Endothelial cell of umbilical vein (primary cell): ENCODE results near the gene IPO13. TPM values are rescaled to one million over a fixed set of nuclear protein-coding genes. Genes with fewer than 3 reads are reported as not detected.

Source experiments
- BruUV-seq: library from RNA; stranded (reverse); fragments of 400-500 nt; replicated peaks from 2 replicates; lab custom pipeline; 2021; lab: Mats Ljungman, UMichigan
- CTCF ChIA-PET: fragments of 300-600, 350-600 bp; sonication (Branson Sonifier 250); formaldehyde crosslinking; loops from one replicate; lab custom pipeline; 2021; ENCODE audit warnings: antibody characterized with exemption, inconsistent platforms; lab: Charles Lee
- POLR2A ChIA-PET: fragments of 300-600, 350-600 bp; sonication (Branson Sonifier 250); formaldehyde crosslinking; loops from one replicate; lab custom pipeline; 2021; ENCODE audit warnings: antibody characterized with exemption, inconsistent platforms; lab: Charles Lee
- DNase-seq: peaks from one replicate; pipeline ENCODE4 v3.0.0-alpha.2; 2011; ENCODE audit warnings: low read depth, low spot score
- FAIRE-seq: peaks from 2 replicates; lab custom pipeline; 2011; peaks lifted over from hg19 to GRCh38; lab: Jason Lieb, UNC
- H2AFZ ChIP-seq: 2 replicates; pipeline ENCODE4 v1.6.0; 2012; ENCODE audit warnings: low read depth, low read length, control low read depth, inconsistent platforms
- H3K27ac ChIP-seq: 2 replicates; pipeline ENCODE4 v1.5.1; 2011; ENCODE audit warnings: low read depth, mild to moderate bottlenecking, control low read depth, low read length, moderate library complexity; ENCODE audit not compliant: insufficient read depth
- H3K27me3 ChIP-seq, 2 experiments: 2 replicates each; pipeline versions ENCODE4 v1.6.0 to v1.6.1; 2011; ENCODE audit warnings: low read length in 2 of 2, mixed read lengths in 1 of 2; ENCODE audit not compliant: control insufficient read depth in 2 of 2, insufficient read depth in 2 of 2
- H3K36me3 ChIP-seq, 2 experiments: 2 replicates in 1 of 2; 3 replicates in 1 of 2; pipeline ENCODE4 v1.5.1; 2011; ENCODE audit warnings: low read length in 2 of 2, mild to moderate bottlenecking in 1 of 2, moderate library complexity in 1 of 2; ENCODE audit not compliant: control insufficient read depth in 2 of 2, insufficient read depth in 2 of 2; ENCODE audit errors: extremely low read depth in 1 of 2
- H3K4me1 ChIP-seq: 3 replicates; pipeline ENCODE4 v1.5.1; 2011; ENCODE audit warnings: mild to moderate bottlenecking, low read length; ENCODE audit not compliant: control insufficient read depth, insufficient read depth; ENCODE audit errors: extremely low read depth
- H3K4me2 ChIP-seq: 2 replicates; pipeline ENCODE4 v1.6.1; 2011; ENCODE audit warnings: low read length, control low read depth, mixed read lengths; ENCODE audit not compliant: insufficient read depth
- H3K4me3 ChIP-seq, 3 experiments: fragments of 200-600 bp in 1 of 3; sonication (generic), shearing (Covaris generic) in 1 of 3; replicated peaks in 1 of 3; 2 replicates each; pipeline ENCODE4 v1.5.1; 2011 to 2016; ENCODE audit warnings: control low read depth in 3 of 3, low read length in 3 of 3, mild to moderate bottlenecking in 2 of 3, inconsistent platforms in 1 of 3, low read depth in 1 of 3, moderate library complexity in 1 of 3; ENCODE audit not compliant: insufficient read depth in 1 of 3
- H3K79me2 ChIP-seq: 2 replicates; pipeline ENCODE4 v1.6.0; 2012; ENCODE audit warnings: low read length, inconsistent platforms; ENCODE audit not compliant: control insufficient read depth, insufficient read depth
- H3K9ac ChIP-seq: replicated peaks from 2 replicates; pipeline ENCODE3; 2011; ENCODE audit warnings: low read length, control low read depth; ENCODE audit not compliant: insufficient read depth; ENCODE audit errors: extremely low read depth
- H3K9me1 ChIP-seq: replicated peaks from 3 replicates; pipeline ENCODE4 v1.6.0; 2011; ENCODE audit warnings: mild to moderate bottlenecking, low read length; ENCODE audit not compliant: control insufficient read depth, insufficient read depth; ENCODE audit errors: extremely low read depth
- H3K9me3 ChIP-seq: replicated peaks from 2 replicates; pipeline ENCODE4 v1.5.1; 2012; ENCODE audit warnings: low read length, inconsistent platforms; ENCODE audit not compliant: control insufficient read depth, insufficient read depth
- H4K20me1 ChIP-seq: replicated peaks from 2 replicates; pipeline ENCODE3; 2011; ENCODE audit warnings: mild to moderate bottlenecking, low read length; ENCODE audit not compliant: control insufficient read depth, insufficient read depth; ENCODE audit errors: extremely low read depth
- EZH2 ChIP-seq: IDR thresholded peaks from 2 replicates; pipeline ENCODE4 v1.6.1; 2012; ENCODE audit warnings: borderline replicate concordance, low read depth, mild to moderate bottlenecking, moderate library complexity, low read length, inconsistent platforms; ENCODE audit not compliant: severe bottlenecking
- FOS ChIP-seq: IDR thresholded peaks from 2 replicates; pipeline ENCODE4 v1.6.1; 2011; ENCODE audit warnings: mild to moderate bottlenecking, low read length, moderate library complexity, borderline replicate concordance; ENCODE audit not compliant: insufficient read depth
- GATA2 ChIP-seq: IDR thresholded peaks from 2 replicates; pipeline ENCODE4 v1.7.0; 2011; ENCODE audit warnings: low read depth, mild to moderate bottlenecking, moderate library complexity, mixed read lengths, low read length; ENCODE audit not compliant: insufficient read length, insufficient read depth
- JUN ChIP-seq: IDR thresholded peaks from 2 replicates; pipeline ENCODE4 v1.6.1; 2011; ENCODE audit warnings: borderline replicate concordance, low read depth; ENCODE audit not compliant: insufficient read length, insufficient read depth
- MYC ChIP-seq: IDR thresholded peaks from one replicate; pipeline ENCODE4 v1.6.1; 2011; ENCODE audit warnings: mild to moderate bottlenecking, low read depth, low read length
- POLR2A ChIP-seq: IDR thresholded peaks from 2 replicates; pipeline ENCODE4 v1.6.1; 2012; ENCODE audit warnings: low read depth, mild to moderate bottlenecking, control low read depth, low read length
- dilution Hi-C: fragments of 300-500 bp; cut with MboI; formaldehyde crosslinking; loops from one replicate; pipeline ENCODE4 v1.15.0; 2019; ENCODE audit warnings: low sequenced_read_pairs; ENCODE audit not compliant: extremely low pct_ligation_motif_present
- intact Hi-C: fragments of 100-400 bp; cut with micrococcal nuclease; formaldehyde crosslinking; loops from one replicate; pipeline ENCODE4 v1.10.0; 2022
- polyA plus RNA-seq, 4 experiments: library from polyadenylated mRNA; depleted of rRNA in 3 of 4; stranded (reverse) in 3 of 4; unstranded in 1 of 4; fragments of >200 nt; gene quantifications; 2 replicates each; pipeline versions ENCODE4 v1.2.1 to v1.2.3, GENCODE V29; 2011 to 2012; ENCODE audit warnings: missing spikeins in 1 of 4
- total RNA-seq: library from RNA; stranded (reverse); gene quantifications from 2 replicates; pipeline ENCODE4 v1.2.3, GENCODE V29; 2021
- TF ChIP-seq, protein P1 (sequence below), 2 donors: IDR thresholded peaks; 1 replicate in 1 of 2; 2 replicates in 1 of 2; pipeline ENCODE4 v1.5.1; 2011; ENCODE audit warnings: low read length in 2 of 2, mild to moderate bottlenecking in 2 of 2, moderate library complexity in 2 of 2, control low read depth in 1 of 2, inconsistent platforms in 1 of 2, low read depth in 1 of 2; ENCODE audit not compliant: insufficient read depth in 1 of 2; ENCODE audit errors: extremely low read depth in 1 of 2

The IPO13 gene
- total and polyA plus RNA-seq, 2 donors (not counting 3 experiments of a cell fraction or from before 2014, with no cell fraction given): 28.9 to 29.3 TPM

DNA sequence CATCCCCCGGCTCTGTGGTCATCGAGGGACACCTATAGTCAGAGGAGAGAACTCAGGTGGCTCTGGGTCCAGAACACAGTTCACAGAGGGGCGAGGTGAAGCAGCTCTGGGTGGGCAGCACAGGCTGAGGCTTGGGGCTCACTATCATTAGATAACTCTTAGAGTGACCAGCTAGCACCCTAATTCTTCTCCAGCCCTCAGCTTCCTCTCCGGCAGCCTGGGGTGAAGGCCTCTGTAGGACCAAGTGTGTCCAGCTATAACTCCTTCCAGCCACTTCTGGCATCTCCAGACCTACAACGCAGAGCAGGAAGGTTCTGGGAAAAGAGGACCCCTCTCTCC, 11.8 kb upstream of the IPO13 start:
- H3K9ac ChIP-seq: no peak overlapping the region
- CTCF ChIA-PET: interaction anchor here (0.7 to 18.1 kb wide), 71 partner anchors 9 to 1022 kb away, joined by 3 to 965 read pairs (median 5); partner anchors contain the start of genes ATP6V0B, DMAP1, IPO13 and KDM4A
- H3K79me2 ChIP-seq: no peaks in the 10 kb centered on the region
- no peak for TF ChIP-seq JUN
- TF ChIP-seq POLR2A: no peak
- FAIRE-seq (no peak), DNase-seq (no peak)
- POLR2A ChIA-PET: interaction anchor here (0.8 kb wide), 1 partner anchor 12 kb away, joined by 4 read pairs; the partner anchor contains the start of gene IPO13
- H3K27ac ChIP-seq: no peak overlapping the region
- no peaks in the 10 kb centered on the region for H3K9me3 ChIP-seq
- no peak overlapping the region for H3K4me3 ChIP-seq
- no peaks in the 10 kb centered on the region for H3K9me1 ChIP-seq
- dilution Hi-C loops: loop anchor here (25.0 kb wide), 1 partner anchor 173 kb away; no protein-coding TSS in a partner anchor
- H3K4me1 ChIP-seq: peaks cover 5% of the 10 kb centered on the region
- intact Hi-C loops: loop anchor here (1.0 to 5.0 kb wide), 5 partner anchors 83 to 406 kb away; partner anchors contain the start of genes KDM4A and ST3GAL3
- no peaks in the 10 kb centered on the region for H4K20me1 ChIP-seq
- H3K36me3 ChIP-seq: no peaks in the 10 kb centered on the region
- H3K27me3 ChIP-seq: peaks cover 3 to 9% of the 10 kb centered on the region in 2 experiments
- H2AFZ ChIP-seq: no peak overlapping the region
- no peak overlapping the region for H3K4me2 ChIP-seq
- BruUV-seq: no TSS peak

DNA sequence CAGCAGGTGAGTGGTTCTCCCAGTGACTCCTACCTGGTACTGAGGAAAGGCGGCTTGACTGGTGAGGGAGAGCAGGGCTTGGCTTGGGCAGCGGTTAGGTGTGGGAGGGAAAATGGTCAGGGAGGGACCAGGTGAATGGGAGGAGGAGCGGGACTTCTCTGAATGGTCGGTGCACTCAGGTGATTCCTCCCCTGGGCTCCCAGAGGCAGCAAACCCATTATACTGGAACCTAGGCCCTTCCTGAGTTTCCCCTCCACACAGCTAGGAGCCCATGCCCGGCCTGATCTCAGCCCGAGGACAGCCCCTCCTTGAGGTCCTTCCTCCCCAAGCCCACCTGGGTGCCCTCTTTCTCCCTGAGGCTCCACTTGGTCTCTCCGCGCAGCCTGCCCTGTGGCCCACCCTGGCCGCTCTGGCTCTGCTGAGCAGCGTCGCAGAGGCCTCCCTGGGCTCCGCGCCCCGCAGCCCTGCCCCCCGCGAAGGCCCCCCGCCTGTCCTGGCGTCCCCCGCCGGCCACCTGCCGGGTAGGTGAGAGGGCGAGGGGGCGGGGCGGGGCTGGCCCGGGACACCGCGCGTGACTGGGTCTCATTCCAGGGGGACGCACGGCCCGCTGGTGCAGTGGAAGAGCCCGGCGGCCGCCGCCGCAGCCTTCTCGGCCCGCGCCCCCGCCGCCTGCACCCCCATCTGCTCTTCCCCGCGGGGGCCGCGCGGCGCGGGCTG, 10.9 kb upstream of the IPO13 start:
- H3K79me2 ChIP-seq: no peaks in the 10 kb centered on the region
- TF ChIP-seq, protein P1, sequence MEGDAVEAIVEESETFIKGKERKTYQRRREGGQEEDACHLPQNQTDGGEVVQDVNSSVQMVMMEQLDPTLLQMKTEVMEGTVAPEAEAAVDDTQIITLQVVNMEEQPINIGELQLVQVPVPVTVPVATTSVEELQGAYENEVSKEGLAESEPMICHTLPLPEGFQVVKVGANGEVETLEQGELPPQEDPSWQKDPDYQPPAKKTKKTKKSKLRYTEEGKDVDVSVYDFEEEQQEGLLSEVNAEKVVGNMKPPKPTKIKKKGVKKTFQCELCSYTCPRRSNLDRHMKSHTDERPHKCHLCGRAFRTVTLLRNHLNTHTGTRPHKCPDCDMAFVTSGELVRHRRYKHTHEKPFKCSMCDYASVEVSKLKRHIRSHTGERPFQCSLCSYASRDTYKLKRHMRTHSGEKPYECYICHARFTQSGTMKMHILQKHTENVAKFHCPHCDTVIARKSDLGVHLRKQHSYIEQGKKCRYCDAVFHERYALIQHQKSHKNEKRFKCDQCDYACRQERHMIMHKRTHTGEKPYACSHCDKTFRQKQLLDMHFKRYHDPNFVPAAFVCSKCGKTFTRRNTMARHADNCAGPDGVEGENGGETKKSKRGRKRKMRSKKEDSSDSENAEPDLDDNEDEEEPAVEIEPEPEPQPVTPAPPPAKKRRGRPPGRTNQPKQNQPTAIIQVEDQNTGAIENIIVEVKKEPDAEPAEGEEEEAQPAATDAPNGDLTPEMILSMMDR (IDR thresholded peaks at IDR 0.05; ENCODE audit: extremely low read depth in 1 of 2, insufficient read depth in 1 of 2, low read depth in 1 of 2, low read length in 2 of 2): no peak
- TF ChIP-seq MYC: no peak
- TF ChIP-seq GATA2: no peak
- TF ChIP-seq POLR2A: no peak
- no peak for TF ChIP-seq EZH2
- TF ChIP-seq FOS: no peak
- no peak for TF ChIP-seq JUN
- dilution Hi-C loops: loop anchor here (25.0 kb wide), 1 partner anchor 174 kb away; no protein-coding TSS in a partner anchor
- intact Hi-C loops: no loop called here
- H2AFZ ChIP-seq: peak overlapping the region; percentile 7
- peaks cover 3 to 9% of the 10 kb centered on the region in 2 experiments for H3K27me3 ChIP-seq
- H3K36me3 ChIP-seq: no peaks in the 10 kb centered on the region
- no TSS peak for BruUV-seq
- ChIA-PET POLR2A (no interaction called here), CTCF (interaction anchor here (0.6 to 18.1 kb wide), 31 partner anchors 10 to 709 kb away, joined by 3 to 965 read pairs (median 7); partner anchors contain the start of genes ATP6V0B, IPO13 and ST3GAL3)
- FAIRE-seq: no peak
- H3K9me1 ChIP-seq: no peaks in the 10 kb centered on the region
- H3K4me2 ChIP-seq: no peak overlapping the region
- H3K9me3 ChIP-seq: no peaks in the 10 kb centered on the region
- DNase-seq: no peak
- H3K27ac ChIP-seq: no peak overlapping the region
- H3K4me1 ChIP-seq: peaks cover 5% of the 10 kb centered on the region
- H3K9ac ChIP-seq: no peak overlapping the region
- no peaks in the 10 kb centered on the region for H4K20me1 ChIP-seq
- H3K4me3 ChIP-seq: peak overlapping the region in 1 of 3 experiments; percentile 16
